GM23338 (cell line): ENCODE data around the gene ZNF526. TPM values are rescaled to one million over a fixed set of nuclear protein-coding genes. Genes with fewer than 3 reads are reported as not detected.

Experiments
- ATAC-seq: fragments of 200-7000 bp; cut with Tn5 transposase; 3 replicates; pipeline ENCODE4 v1.9.1; 2020
- DNase-seq: peaks from one replicate; pipeline ENCODE4 v3.0.0-alpha.2; 2015; ENCODE audit warnings: low spot score
- H2AFZ ChIP-seq: fragments of 200-600 bp; sonication (generic); 2 replicates; pipeline ENCODE4 v1.8.0; 2016; ENCODE audit warnings: antibody characterized with exemption, mild to moderate bottlenecking, moderate library complexity
- H3F3A ChIP-seq: fragments of 200-600 bp; sonication (generic); replicated peaks from 2 replicates; pipeline ENCODE4 v1.8.0; 2017; ENCODE audit warnings: antibody characterized with exemption, mixed run types, low read depth
- H3K27ac ChIP-seq: fragments of 200-600 bp; sonication (generic); 2 replicates; pipeline ENCODE4 v1.6.1; 2016; ENCODE audit warnings: low read depth
- H3K27me3 ChIP-seq: fragments of 200-600 bp; sonication (generic); 2 replicates; pipeline ENCODE4 v1.8.0; 2016; ENCODE audit warnings: mild to moderate bottlenecking, mixed run types, moderate library complexity; ENCODE audit not compliant: insufficient read depth
- H3K36me3 ChIP-seq: fragments of 200-600 bp; sonication (generic); 2 replicates; pipeline ENCODE4 v1.8.0; 2016; ENCODE audit warnings: mild to moderate bottlenecking; ENCODE audit not compliant: insufficient read depth
- H3K4me1 ChIP-seq: fragments of 200-600 bp; sonication (generic); 2 replicates; pipeline ENCODE4 v1.8.0; 2016; ENCODE audit warnings: mild to moderate bottlenecking, moderate library complexity; ENCODE audit not compliant: insufficient read depth
- H3K4me2 ChIP-seq: fragments of 200-600 bp; sonication (generic); 2 replicates; pipeline ENCODE4 v1.7.1; 2017; ENCODE audit warnings: mixed run types
- H3K4me3 ChIP-seq: fragments of 200-600 bp; sonication (generic); 2 replicates; pipeline ENCODE4 v1.6.1; 2016; ENCODE audit warnings: mixed run types
- H3K79me2 ChIP-seq: fragments of 200-600 bp; sonication (generic); replicated peaks from 2 replicates; pipeline ENCODE4 v1.8.0; 2017; ENCODE audit warnings: mild to moderate bottlenecking; ENCODE audit not compliant: insufficient read depth
- H3K9me2 ChIP-seq: fragments of 200-600 bp; sonication (generic); 2 replicates; pipeline ENCODE4 v1.8.0; 2017; ENCODE audit not compliant: insufficient read depth
- H4K20me1 ChIP-seq: fragments of 200-600 bp; sonication (generic); replicated peaks from 2 replicates; pipeline ENCODE4 v1.8.0; 2017; ENCODE audit warnings: mild to moderate bottlenecking; ENCODE audit not compliant: insufficient read depth
- H3K27ac Mint-ChIP-seq: 2 replicates; pipeline ENCODE4 v1.8.0; 2020; ENCODE audit warnings: inconsistent platforms, mild to moderate bottlenecking, moderate library complexity, mixed read lengths
- H3K27me3 Mint-ChIP-seq: 3 replicates; pipeline ENCODE4 v1.8.0; 2022; ENCODE audit warnings: low read depth, mild to moderate bottlenecking, moderate library complexity, mixed read lengths, inconsistent platforms; ENCODE audit not compliant: insufficient read depth, poor library complexity
- H3K36me3 Mint-ChIP-seq: 3 replicates; pipeline ENCODE4 v1.8.0; 2021; ENCODE audit warnings: low read depth, mild to moderate bottlenecking, inconsistent platforms, moderate library complexity, mixed read lengths
- H3K4me1 Mint-ChIP-seq: 3 replicates; pipeline ENCODE4 v1.8.0; 2020; ENCODE audit warnings: mild to moderate bottlenecking, inconsistent platforms, mixed read lengths
- H3K4me3 Mint-ChIP-seq: 3 replicates; pipeline ENCODE4 v1.8.0; 2021; ENCODE audit warnings: moderate library complexity, mild to moderate bottlenecking, inconsistent platforms, mixed read lengths
- H3K9me3 Mint-ChIP-seq: 3 replicates; pipeline ENCODE4 v1.8.0; 2020; ENCODE audit warnings: moderate library complexity, mild to moderate bottlenecking, inconsistent platforms, mixed read lengths
- CREB1 ChIP-seq: fragments of 250-450 bp; sonication (Bioruptor Pico); IDR thresholded peaks from 2 replicates; pipeline ENCODE4 v1.5.0; 2020; ENCODE audit warnings: low read depth, mild to moderate bottlenecking, moderate library complexity
- EZH2 ChIP-seq: fragments of 200-600 bp; sonication (generic); IDR thresholded peaks from one replicate; pipeline ENCODE4 v1.8.0; 2017; ENCODE audit warnings: antibody characterized with exemption, mild to moderate bottlenecking, low read depth; ENCODE audit not compliant: unreplicated experiment
- JUNB ChIP-seq: IDR thresholded peaks from one replicate; pipeline ENCODE4 v1.6.1; 2016; ENCODE audit warnings: antibody characterized with exemption; ENCODE audit not compliant: unreplicated experiment
- NANOG ChIP-seq: IDR thresholded peaks from 2 replicates; pipeline ENCODE4 v1.6.1; 2016; ENCODE audit warnings: antibody characterized with exemption, borderline replicate concordance
- POLR2AphosphoS5 ChIP-seq: IDR thresholded peaks from 2 replicates; pipeline ENCODE4 v1.6.1; 2016; ENCODE audit warnings: antibody characterized with exemption, low read depth
- STAT1 ChIP-seq: IDR thresholded peaks from one replicate; pipeline ENCODE4 v1.6.1; 2016; ENCODE audit warnings: antibody characterized with exemption; ENCODE audit not compliant: unreplicated experiment
- ZNF331 ChIP-seq: fragments of 250-450 bp; sonication (Bioruptor Pico); IDR thresholded peaks from 2 replicates; pipeline ENCODE4 v1.5.0; 2020; ENCODE audit warnings: low read depth, mild to moderate bottlenecking, moderate library complexity
- polyA plus RNA-seq: library from polyadenylated mRNA; unstranded; fragments of >200 nt; fragmentation: Nextera tagmentation; extraction: Ambion mirVana; gene quantifications from 2 replicates; pipeline ENCODE4 v1.2.1, GENCODE V29; 2016
- total RNA-seq: library from RNA; depleted of rRNA; stranded (reverse); fragments of >200 nt; shearing (Covaris generic); gene quantifications from 2 replicates; pipeline ENCODE4 v1.2.3, GENCODE V29; 2014
- TF ChIP-seq, protein P1 (sequence below), 2 experiments: fragments of 200-600 bp in 1 of 2; sonication (generic) in 1 of 2; conservative IDR thresholded peaks; 2 replicates each; pipeline versions ENCODE4 v1.5.1 to v1.6.1; 2016 to 2017; ENCODE audit warnings: antibody characterized with exemption in 2 of 2, low read depth in 2 of 2, mild to moderate bottlenecking in 2 of 2, moderate library complexity in 1 of 2
- TF ChIP-seq, protein P2 (sequence below): IDR thresholded peaks from one replicate; pipeline ENCODE4 v1.6.1; 2018; ENCODE audit warnings: antibody characterized with exemption; ENCODE audit not compliant: unreplicated experiment
- TF ChIP-seq, protein P3 (sequence below): IDR thresholded peaks from 2 replicates; pipeline ENCODE4 v1.6.1; 2016; ENCODE audit warnings: antibody characterized with exemption
- TF ChIP-seq, protein P4 (sequence below): fragments of 250-450 bp; sonication (Bioruptor Pico); IDR thresholded peaks from 2 replicates; pipeline ENCODE4 v1.5.0; 2020; ENCODE audit warnings: mild to moderate bottlenecking, moderate library complexity

Gene ZNF526
- total and polyA plus RNA-seq, 2 experiments from 2014 or later: 4.7 to 13.3 TPM

DNA sequence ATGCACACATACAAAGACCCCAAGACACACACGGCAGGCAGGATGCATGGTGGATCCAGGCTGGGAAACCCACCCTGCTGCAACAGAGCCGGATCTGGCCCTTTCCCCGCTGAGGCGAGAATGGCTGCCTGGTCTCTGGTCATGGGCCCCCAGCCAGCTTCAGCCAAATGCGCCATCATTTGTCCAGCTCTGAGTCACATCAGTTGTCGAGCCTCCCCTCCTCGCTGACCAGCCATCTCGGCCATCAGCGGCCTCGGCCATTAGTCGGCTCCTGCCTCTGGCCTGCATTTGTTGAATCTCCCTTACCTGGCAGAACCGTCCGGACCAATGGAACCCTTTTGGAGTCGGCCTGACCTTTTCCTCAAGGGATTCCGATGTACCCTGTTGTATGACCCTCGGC is 49.4 kb upstream of the ZNF526 start:
- ATAC-seq (no peak), DNase-seq (no peak)
- no peak overlapping the region for H3K27ac Mint-ChIP-seq
- H3K4me1 ChIP-seq: peaks cover 10% of the 10 kb centered on the region
- H3K4me3 ChIP-seq: no peak overlapping the region
- H3K4me2 ChIP-seq: no peak overlapping the region
- H3K4me3 Mint-ChIP-seq: no peak overlapping the region
- no peak overlapping the region for H2AFZ ChIP-seq
- H3K27ac ChIP-seq: no peak overlapping the region
- H3K9me3 Mint-ChIP-seq: no peaks in the 10 kb centered on the region
- H3K79me2 ChIP-seq: no peaks in the 10 kb centered on the region
- H3K27me3 Mint-ChIP-seq: peaks cover 20% of the 10 kb centered on the region
- H3K27me3 ChIP-seq: peaks cover 31% of the 10 kb centered on the region
- H3K4me1 Mint-ChIP-seq: peaks cover 13% of the 10 kb centered on the region; the same call in 2 of the 3 replicates
- H3K9me2 ChIP-seq: no peaks in the 10 kb centered on the region
- no peaks in the 10 kb centered on the region for H3K36me3 ChIP-seq
- H4K20me1 ChIP-seq: no peaks in the 10 kb centered on the region
- H3F3A ChIP-seq: peaks cover 2% of the 10 kb centered on the region; the same call in 1 of the 2 replicates
- TF ChIP-seq, protein P1, sequence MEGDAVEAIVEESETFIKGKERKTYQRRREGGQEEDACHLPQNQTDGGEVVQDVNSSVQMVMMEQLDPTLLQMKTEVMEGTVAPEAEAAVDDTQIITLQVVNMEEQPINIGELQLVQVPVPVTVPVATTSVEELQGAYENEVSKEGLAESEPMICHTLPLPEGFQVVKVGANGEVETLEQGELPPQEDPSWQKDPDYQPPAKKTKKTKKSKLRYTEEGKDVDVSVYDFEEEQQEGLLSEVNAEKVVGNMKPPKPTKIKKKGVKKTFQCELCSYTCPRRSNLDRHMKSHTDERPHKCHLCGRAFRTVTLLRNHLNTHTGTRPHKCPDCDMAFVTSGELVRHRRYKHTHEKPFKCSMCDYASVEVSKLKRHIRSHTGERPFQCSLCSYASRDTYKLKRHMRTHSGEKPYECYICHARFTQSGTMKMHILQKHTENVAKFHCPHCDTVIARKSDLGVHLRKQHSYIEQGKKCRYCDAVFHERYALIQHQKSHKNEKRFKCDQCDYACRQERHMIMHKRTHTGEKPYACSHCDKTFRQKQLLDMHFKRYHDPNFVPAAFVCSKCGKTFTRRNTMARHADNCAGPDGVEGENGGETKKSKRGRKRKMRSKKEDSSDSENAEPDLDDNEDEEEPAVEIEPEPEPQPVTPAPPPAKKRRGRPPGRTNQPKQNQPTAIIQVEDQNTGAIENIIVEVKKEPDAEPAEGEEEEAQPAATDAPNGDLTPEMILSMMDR (conservative IDR thresholded peaks at IDR 0.05; ENCODE audit: low read depth in 2 of 2): no peak
- TF ChIP-seq, protein P2, sequence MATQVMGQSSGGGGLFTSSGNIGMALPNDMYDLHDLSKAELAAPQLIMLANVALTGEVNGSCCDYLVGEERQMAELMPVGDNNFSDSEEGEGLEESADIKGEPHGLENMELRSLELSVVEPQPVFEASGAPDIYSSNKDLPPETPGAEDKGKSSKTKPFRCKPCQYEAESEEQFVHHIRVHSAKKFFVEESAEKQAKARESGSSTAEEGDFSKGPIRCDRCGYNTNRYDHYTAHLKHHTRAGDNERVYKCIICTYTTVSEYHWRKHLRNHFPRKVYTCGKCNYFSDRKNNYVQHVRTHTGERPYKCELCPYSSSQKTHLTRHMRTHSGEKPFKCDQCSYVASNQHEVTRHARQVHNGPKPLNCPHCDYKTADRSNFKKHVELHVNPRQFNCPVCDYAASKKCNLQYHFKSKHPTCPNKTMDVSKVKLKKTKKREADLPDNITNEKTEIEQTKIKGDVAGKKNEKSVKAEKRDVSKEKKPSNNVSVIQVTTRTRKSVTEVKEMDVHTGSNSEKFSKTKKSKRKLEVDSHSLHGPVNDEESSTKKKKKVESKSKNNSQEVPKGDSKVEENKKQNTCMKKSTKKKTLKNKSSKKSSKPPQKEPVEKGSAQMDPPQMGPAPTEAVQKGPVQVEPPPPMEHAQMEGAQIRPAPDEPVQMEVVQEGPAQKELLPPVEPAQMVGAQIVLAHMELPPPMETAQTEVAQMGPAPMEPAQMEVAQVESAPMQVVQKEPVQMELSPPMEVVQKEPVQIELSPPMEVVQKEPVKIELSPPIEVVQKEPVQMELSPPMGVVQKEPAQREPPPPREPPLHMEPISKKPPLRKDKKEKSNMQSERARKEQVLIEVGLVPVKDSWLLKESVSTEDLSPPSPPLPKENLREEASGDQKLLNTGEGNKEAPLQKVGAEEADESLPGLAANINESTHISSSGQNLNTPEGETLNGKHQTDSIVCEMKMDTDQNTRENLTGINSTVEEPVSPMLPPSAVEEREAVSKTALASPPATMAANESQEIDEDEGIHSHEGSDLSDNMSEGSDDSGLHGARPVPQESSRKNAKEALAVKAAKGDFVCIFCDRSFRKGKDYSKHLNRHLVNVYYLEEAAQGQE: no peak
- no peak for TF ChIP-seq JUNB
- no peak for TF ChIP-seq ZNF331 (CRISPR knock-in tag)
- TF ChIP-seq, protein P3, sequence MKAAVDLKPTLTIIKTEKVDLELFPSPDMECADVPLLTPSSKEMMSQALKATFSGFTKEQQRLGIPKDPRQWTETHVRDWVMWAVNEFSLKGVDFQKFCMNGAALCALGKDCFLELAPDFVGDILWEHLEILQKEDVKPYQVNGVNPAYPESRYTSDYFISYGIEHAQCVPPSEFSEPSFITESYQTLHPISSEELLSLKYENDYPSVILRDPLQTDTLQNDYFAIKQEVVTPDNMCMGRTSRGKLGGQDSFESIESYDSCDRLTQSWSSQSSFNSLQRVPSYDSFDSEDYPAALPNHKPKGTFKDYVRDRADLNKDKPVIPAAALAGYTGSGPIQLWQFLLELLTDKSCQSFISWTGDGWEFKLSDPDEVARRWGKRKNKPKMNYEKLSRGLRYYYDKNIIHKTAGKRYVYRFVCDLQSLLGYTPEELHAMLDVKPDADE: no peak
- TF ChIP-seq CREB1 (CRISPR knock-in tag): no peak
- TF ChIP-seq EZH2: no peak
- no peak for TF ChIP-seq POLR2AphosphoS5
- TF ChIP-seq NANOG: no peak
- TF ChIP-seq, protein P4, sequence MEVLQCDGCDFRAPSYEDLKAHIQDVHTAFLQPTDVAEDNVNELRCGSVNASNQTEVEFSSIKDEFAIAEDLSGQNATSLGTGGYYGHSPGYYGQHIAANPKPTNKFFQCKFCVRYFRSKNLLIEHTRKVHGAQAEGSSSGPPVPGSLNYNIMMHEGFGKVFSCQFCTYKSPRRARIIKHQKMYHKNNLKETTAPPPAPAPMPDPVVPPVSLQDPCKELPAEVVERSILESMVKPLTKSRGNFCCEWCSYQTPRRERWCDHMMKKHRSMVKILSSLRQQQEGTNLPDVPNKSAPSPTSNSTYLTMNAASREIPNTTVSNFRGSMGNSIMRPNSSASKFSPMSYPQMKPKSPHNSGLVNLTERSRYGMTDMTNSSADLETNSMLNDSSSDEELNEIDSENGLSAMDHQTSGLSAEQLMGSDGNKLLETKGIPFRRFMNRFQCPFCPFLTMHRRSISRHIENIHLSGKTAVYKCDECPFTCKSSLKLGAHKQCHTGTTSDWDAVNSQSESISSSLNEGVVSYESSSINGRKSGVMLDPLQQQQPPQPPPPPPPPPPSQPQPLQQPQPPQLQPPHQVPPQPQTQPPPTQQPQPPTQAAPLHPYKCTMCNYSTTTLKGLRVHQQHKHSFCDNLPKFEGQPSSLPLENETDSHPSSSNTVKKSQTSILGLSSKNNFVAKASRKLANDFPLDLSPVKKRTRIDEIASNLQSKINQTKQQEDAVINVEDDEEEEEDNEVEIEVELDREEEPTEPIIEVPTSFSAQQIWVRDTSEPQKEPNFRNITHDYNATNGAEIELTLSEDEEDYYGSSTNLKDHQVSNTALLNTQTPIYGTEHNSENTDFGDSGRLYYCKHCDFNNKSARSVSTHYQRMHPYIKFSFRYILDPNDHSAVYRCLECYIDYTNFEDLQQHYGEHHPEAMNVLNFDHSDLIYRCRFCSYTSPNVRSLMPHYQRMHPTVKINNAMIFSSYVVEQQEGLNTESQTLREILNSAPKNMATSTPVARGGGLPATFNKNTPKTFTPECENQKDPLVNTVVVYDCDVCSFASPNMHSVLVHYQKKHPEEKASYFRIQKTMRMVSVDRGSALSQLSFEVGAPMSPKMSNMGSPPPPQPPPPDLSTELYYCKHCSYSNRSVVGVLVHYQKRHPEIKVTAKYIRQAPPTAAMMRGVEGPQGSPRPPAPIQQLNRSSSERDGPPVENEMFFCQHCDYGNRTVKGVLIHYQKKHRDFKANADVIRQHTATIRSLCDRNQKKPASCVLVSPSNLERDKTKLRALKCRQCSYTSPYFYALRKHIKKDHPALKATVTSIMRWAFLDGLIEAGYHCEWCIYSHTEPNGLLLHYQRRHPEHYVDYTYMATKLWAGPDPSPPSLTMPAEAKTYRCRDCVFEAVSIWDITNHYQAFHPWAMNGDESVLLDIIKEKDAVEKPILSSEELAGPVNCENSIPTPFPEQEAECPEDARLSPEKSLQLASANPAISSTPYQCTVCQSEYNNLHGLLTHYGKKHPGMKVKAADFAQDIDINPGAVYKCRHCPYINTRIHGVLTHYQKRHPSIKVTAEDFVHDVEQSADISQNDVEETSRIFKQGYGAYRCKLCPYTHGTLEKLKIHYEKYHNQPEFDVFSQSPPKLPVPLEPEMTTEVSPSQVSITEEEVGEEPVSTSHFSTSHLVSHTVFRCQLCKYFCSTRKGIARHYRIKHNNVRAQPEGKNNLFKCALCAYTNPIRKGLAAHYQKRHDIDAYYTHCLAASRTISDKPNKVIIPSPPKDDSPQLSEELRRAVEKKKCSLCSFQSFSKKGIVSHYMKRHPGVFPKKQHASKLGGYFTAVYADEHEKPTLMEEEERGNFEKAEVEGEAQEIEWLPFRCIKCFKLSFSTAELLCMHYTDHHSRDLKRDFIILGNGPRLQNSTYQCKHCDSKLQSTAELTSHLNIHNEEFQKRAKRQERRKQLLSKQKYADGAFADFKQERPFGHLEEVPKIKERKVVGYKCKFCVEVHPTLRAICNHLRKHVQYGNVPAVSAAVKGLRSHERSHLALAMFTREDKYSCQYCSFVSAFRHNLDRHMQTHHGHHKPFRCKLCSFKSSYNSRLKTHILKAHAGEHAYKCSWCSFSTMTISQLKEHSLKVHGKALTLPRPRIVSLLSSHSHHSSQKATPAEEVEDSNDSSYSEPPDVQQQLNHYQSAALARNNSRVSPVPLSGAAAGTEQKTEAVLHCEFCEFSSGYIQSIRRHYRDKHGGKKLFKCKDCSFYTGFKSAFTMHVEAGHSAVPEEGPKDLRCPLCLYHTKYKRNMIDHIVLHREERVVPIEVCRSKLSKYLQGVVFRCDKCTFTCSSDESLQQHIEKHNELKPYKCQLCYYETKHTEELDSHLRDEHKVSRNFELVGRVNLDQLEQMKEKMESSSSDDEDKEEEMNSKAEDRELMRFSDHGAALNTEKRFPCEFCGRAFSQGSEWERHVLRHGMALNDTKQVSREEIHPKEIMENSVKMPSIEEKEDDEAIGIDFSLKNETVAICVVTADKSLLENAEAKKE (CRISPR knock-in tag): no peak
- TF ChIP-seq STAT1: no peak
- no peaks in the 10 kb centered on the region for H3K36me3 Mint-ChIP-seq
